Astrocyte of the spinal cord (primary cell): ENCODE measurements around the gene CEBPA.

Source experiments
- DNase-seq: peaks from one replicate; pipeline ENCODE4 v3.0.0; 2011; ENCODE audit warnings: low read depth, low spot score
- H3K4me3 ChIP-seq: 2 replicates; pipeline ENCODE4 v1.5.1; 2011; ENCODE audit warnings: low read depth, mild to moderate bottlenecking, low read length, moderate library complexity
- in situ Hi-C: cut with HindIII; loops from 2 replicates; pipeline ENCODE4 v1.10.0; 2017; ENCODE audit warnings: low sequenced_read_pairs
- TF ChIP-seq, protein P1 (sequence below): IDR thresholded peaks from 2 replicates; pipeline ENCODE4 v1.5.1; 2012; ENCODE audit warnings: low read depth, mild to moderate bottlenecking, low read length, inconsistent platforms

CEBPA gene

GRCh38 chr19:33302175-33302973 lies at the start of gene CEBPA:
TSS of gene CEBPA (minus strand) at chr19:33302534. CDS start at chr19:33302414, 120 bp downstream.
- in situ Hi-C loops: no loop called here
- peak within 1 kb of the TSS; percentile 45 for H3K4me3 ChIP-seq
- TF ChIP-seq, protein P1, sequence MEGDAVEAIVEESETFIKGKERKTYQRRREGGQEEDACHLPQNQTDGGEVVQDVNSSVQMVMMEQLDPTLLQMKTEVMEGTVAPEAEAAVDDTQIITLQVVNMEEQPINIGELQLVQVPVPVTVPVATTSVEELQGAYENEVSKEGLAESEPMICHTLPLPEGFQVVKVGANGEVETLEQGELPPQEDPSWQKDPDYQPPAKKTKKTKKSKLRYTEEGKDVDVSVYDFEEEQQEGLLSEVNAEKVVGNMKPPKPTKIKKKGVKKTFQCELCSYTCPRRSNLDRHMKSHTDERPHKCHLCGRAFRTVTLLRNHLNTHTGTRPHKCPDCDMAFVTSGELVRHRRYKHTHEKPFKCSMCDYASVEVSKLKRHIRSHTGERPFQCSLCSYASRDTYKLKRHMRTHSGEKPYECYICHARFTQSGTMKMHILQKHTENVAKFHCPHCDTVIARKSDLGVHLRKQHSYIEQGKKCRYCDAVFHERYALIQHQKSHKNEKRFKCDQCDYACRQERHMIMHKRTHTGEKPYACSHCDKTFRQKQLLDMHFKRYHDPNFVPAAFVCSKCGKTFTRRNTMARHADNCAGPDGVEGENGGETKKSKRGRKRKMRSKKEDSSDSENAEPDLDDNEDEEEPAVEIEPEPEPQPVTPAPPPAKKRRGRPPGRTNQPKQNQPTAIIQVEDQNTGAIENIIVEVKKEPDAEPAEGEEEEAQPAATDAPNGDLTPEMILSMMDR: peak; percentile 42
- DNase-seq: peak; percentile 45

- H3K4me3 ChIP-seq: no peak overlapping the region
- TF ChIP-seq, protein P1: no peak
- in situ Hi-C loops: no loop called here
- DNase-seq: peak; percentile 35
Measured at GRCh38 chr19:33350538-33351309, 48.4 kb upstream of the CEBPA start.

- TF ChIP-seq, protein P1: no peak
- in situ Hi-C loops: no loop called here
- no peak overlapping the region for H3K4me3 ChIP-seq
- no peak for DNase-seq
Measured at GRCh38 chr19:33349319-33350289, 47.3 kb upstream of the CEBPA start.

GRCh38 chr19:33348301-33349010 lies 46.1 kb upstream of the CEBPA start:
- TF ChIP-seq, protein P1: no peak
- in situ Hi-C loops: no loop called here
- DNase-seq: no peak

GRCh38 chr19:33347300-33347699 lies 45.0 kb upstream of the CEBPA start:
- no peak for DNase-seq
- in situ Hi-C loops: no loop called here
- TF ChIP-seq, protein P1: no peak
- no peak overlapping the region for H3K4me3 ChIP-seq

More at GRCh38 chr19:33348301-33349010, 46.1 kb upstream of the CEBPA start:
- no peak overlapping the region for H3K4me3 ChIP-seq
